ENCODE measurements around the gene TRAPPC14. TPM values are rescaled to one million over a fixed set of nuclear protein-coding genes. Genes with fewer than 3 reads are reported as not detected.

Gene TRAPPC14
- polyA plus RNA-seq, 3 donors, result 15.1 to 19.5 (median 16.1) TPM

- no peak for DNase-seq (ENCODE audit: low read depth in 3 of 3, low spot score in 2 of 3)
Observed at GRCh38 chr7:100127866-100128636, 30.5 kb downstream of the TRAPPC14 start.

DNA sequence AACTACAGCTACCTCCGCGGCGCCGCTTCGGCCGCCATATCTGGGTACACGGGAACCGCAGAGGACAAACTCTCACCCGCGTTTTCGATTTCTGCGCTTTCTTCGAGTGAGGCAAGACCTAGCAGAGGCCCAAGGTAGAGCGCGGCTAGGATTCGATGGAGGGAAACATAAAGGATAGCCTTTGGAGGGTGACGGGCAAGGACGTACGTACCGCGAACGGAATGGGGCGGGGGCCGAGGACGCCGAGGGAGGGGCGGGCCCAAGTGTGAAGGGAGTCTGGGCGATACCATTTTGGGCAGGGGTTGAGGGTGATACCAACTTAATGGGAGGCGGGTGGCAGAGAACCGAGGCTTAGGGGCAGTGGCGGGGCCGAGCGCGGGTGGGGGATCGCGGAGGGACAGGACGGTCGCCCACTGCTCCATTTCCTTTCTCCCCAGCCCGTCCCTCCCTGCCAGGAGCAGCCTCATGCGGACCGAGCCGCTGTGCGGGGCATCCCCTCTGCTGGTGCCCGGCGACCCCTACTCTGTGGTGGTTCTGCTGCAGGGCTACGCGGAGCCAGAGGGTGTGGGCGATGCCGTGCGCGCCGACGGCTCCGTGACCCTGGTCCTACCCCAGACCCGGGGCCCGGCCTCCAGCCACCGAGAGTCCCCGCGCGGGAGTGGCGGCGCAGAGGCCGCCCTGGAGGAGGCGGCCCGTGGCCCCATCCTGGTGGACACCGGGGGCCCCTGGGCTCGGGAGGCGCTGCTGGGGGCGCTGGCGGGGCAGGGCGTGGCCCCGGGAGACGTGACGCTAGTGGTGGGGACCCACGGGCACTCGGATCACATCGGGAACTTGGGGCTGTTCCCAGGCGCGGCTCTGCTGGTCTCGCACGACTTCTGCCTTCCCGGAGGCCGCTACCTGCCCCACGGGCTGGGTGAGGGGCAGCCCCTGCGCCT is 31.3 kb downstream of the TRAPPC14 start, which contains the start of gene MBLAC1:
TSS of gene MBLAC1 (plus strand) at position 37 of the 935 bp plus-strand sequence. CDS start at position 466, 429 bp downstream.
- peak; percentile 88 to 95 (median 91) for DNase-seq (ENCODE audit: low read depth in 3 of 3, low spot score in 2 of 3)

DNA sequence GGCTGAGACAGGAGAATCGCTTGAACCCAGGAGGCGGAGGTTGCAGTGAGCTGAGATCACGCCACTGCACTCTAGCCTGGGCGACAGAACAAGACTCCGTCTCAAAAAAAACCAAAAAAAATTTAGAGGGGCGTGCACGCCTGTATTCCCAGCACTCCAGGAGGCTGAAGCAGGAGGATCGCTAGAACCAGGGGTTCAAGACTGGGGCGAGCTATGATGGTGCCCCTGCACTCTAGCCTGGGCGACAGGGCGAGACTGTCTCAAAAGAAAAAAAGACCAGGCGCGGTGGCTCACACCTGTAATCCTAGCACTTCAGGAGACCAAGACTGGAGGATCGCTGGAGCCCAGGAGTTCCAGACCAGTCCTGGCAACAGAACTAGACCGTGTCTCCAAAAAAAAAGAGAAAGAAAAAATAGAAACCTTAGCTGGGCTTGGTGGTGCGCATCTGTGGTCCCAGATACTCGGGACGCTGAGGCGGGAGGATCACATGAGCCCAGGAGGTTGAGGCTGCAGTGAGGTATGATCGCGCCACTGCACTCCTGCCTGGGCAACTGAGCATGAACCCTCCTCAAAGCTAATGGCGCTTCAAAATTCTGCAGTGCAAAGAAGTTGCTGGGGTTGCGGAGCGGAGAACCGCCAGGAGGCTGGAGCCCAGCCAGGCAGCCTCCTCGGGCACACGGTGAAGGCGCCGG is 32.1 kb downstream of the TRAPPC14 start:
- DNase-seq (ENCODE audit: low read depth in 3 of 3, low spot score in 2 of 3), result no peak

- no peak for DNase-seq (ENCODE audit: low read depth in 3 of 3, low spot score in 2 of 3)
Observed at GRCh38 chr7:100124301-100125230, 34.0 kb downstream of the TRAPPC14 start.

- no peak for DNase-seq (ENCODE audit: low read depth in 3 of 3, low spot score in 2 of 3)
Observed at GRCh38 chr7:100122568-100122967, 36.0 kb downstream of the TRAPPC14 start.

DNA sequence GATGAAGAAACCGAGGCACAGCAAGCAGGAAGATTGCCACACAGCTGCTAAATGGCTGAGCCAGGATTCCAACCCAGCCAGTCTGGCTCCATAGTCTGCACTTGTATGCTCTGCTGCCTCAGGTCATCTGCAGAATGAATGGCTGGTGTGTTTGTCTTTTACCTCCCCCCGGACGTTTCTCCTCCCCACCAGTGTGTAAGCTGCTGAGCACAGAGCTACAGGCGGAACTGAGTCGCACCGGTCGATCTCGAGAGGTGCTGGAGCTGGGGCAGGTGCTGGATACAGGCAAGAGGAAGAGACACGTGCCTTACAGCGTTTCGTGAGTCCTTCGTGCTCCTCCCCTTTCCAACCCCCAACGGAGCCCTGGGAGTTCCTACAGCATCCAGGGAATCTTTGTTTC is 36.5 kb downstream of the TRAPPC14 start:
- DNase-seq (ENCODE audit: low read depth in 3 of 3, low spot score in 2 of 3), result no peak

DNA sequence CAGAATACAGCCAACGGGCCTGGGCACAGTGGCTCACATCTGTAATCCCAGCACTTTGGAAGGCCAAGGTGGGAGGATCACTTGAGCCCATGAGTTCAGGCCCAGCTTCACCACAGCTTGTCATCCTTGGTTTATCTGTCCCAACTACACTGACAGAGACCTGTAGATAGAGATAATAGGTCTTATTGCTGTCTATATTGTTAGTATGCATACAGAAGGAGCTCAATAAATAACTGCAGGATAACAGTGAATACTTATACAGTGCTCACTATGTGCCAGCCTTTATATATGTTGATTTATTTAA is 37.8 kb downstream of the TRAPPC14 start:
- DNase-seq (ENCODE audit: low read depth in 3 of 3, low spot score in 2 of 3), result no peak

GRCh38 chr7:100119970-100120732 is 38.4 kb downstream of the TRAPPC14 start:
- no peak for DNase-seq (ENCODE audit: low read depth in 3 of 3, low spot score in 2 of 3)

- DNase-seq (ENCODE audit: low read depth in 3 of 3, low spot score in 2 of 3), result peak; percentile 93 to 96 (median 93)
Observed at GRCh38 chr7:100119072-100119969, 39.2 kb downstream of the TRAPPC14 start, which contains the start of the genes CNPY4 and TAF6. TSS of gene CNPY4 (plus strand) at chr7:100119634. CDS start at chr7:100119745, 111 bp downstream. TSS of gene TAF6 (minus strand) at chr7:100119358. CDS start at chr7:100114209, 5,149 bp downstream.

- DNase-seq (ENCODE audit: low read depth in 3 of 3, low spot score in 2 of 3), result no peak
Observed at GRCh38 chr7:100118388-100119071, 40.0 kb downstream of the TRAPPC14 start.

- no peak for DNase-seq (ENCODE audit: low read depth in 3 of 3, low spot score in 2 of 3)
Observed at GRCh38 chr7:100115026-100115425, 43.5 kb downstream of the TRAPPC14 start.

GRCh38 chr7:100111914-100112313 is 46.6 kb downstream of the TRAPPC14 start:
- no peak for DNase-seq (ENCODE audit: low read depth in 3 of 3, low spot score in 2 of 3)

GRCh38 chr7:100111156-100111555 is 47.4 kb downstream of the TRAPPC14 start:
- no peak for DNase-seq (ENCODE audit: low read depth in 3 of 3, low spot score in 2 of 3)

GRCh38 chr7:100109521-100110163 is 48.9 kb downstream of the TRAPPC14 start:
- no peak for DNase-seq (ENCODE audit: low read depth in 3 of 3, low spot score in 2 of 3)

GRCh38 chr7:100107890-100108289 is 50.6 kb downstream of the TRAPPC14 start:
- DNase-seq (ENCODE audit: low read depth in 3 of 3, low spot score in 2 of 3), result no peak

GRCh38 chr7:100107125-100107737 is 51.3 kb downstream of the TRAPPC14 start:
- no peak for DNase-seq (ENCODE audit: low read depth in 3 of 3, low spot score in 2 of 3)

All from right renal cortex interstitium (tissue), 3 donors.